SU-DHL-6 (cell line): ENCODE measurements around the gene ANXA1.

Experiments used
- H2AFZ ChIP-seq: fragments of 200-600 bp; sonication (generic); 2 replicates; pipeline ENCODE4 v1.6.1; 2014; ENCODE audit warnings: low read depth, mild to moderate bottlenecking, moderate library complexity, mixed read lengths, antibody characterized with exemption, low read length; ENCODE audit not compliant: severe bottlenecking
- H3F3A ChIP-seq: fragments of 200-600 bp; shearing (Covaris generic); 2 replicates; pipeline ENCODE4 v1.6.0; 2016; ENCODE audit warnings: antibody characterized with exemption, mild to moderate bottlenecking; ENCODE audit not compliant: insufficient read depth
- H3K27ac ChIP-seq: fragments of 200-600 bp; sonication (generic); 2 replicates; pipeline ENCODE4 v1.5.1; 2016; ENCODE audit warnings: low read depth, mild to moderate bottlenecking, low read length, moderate library complexity, mixed read lengths
- H3K27me3 ChIP-seq: fragments of 200-600 bp; sonication (generic), shearing (Covaris generic); 2 replicates; pipeline ENCODE4 v1.6.0; 2014; ENCODE audit warnings: mild to moderate bottlenecking, low read length
- H3K36me3 ChIP-seq: fragments of 200-600 bp; sonication (generic); 2 replicates; pipeline ENCODE4 v1.6.1; 2014; ENCODE audit warnings: mild to moderate bottlenecking, low read length, mixed read lengths
- H3K4me2 ChIP-seq: fragments of 300-600, 200-600 bp; shearing (Covaris generic), sonication (generic); 2 replicates; pipeline ENCODE4 v1.6.0; 2014; ENCODE audit warnings: low read length, low read depth, mild to moderate bottlenecking; ENCODE audit not compliant: poor library complexity, severe bottlenecking
- H3K4me3 ChIP-seq: fragments of 200-600 bp; sonication (generic); 2 replicates; pipeline ENCODE4 v1.5.1; 2014; ENCODE audit warnings: antibody characterized with exemption, low read length, mild to moderate bottlenecking, mixed read lengths; ENCODE audit not compliant: insufficient read depth, poor library complexity, severe bottlenecking
- H3K79me2 ChIP-seq: fragments of 200-600 bp; sonication (generic); 2 replicates; pipeline ENCODE4 v1.6.1; 2014; ENCODE audit warnings: mild to moderate bottlenecking, low read length, moderate library complexity; ENCODE audit not compliant: insufficient read depth
- H3K9ac ChIP-seq: fragments of 200-600 bp; sonication (generic); 2 replicates; pipeline ENCODE4 v1.7.0; 2014; ENCODE audit warnings: mild to moderate bottlenecking, low read length
- H3K9me2 ChIP-seq: fragments of 200-600 bp; sonication (generic); replicated peaks from 2 replicates; pipeline ENCODE4 v1.6.1; 2014; ENCODE audit warnings: low read length; ENCODE audit not compliant: insufficient read depth
- H3K9me3 ChIP-seq: fragments of 200-600 bp; sonication (generic); 2 replicates; pipeline ENCODE4 v1.6.1; 2014; ENCODE audit warnings: low read length, mixed read lengths; ENCODE audit not compliant: insufficient read depth
- H4K20me1 ChIP-seq: fragments of 200-600 bp; sonication (generic); 2 replicates; pipeline ENCODE4 v1.6.1; 2014; ENCODE audit warnings: low read depth, mild to moderate bottlenecking, antibody characterized with exemption, low read length, moderate library complexity, mixed read lengths
- EZH2phosphoT487 ChIP-seq: fragments of 200-600 bp; sonication (generic), shearing (Covaris generic); conservative IDR thresholded peaks from 2 replicates; pipeline ENCODE4 v1.6.1; 2018; ENCODE audit warnings: mild to moderate bottlenecking, antibody characterized with exemption, low read length, moderate library complexity, mixed read lengths
- TF ChIP-seq, protein P1 (sequence below): fragments of 200-600 bp; sonication (generic); IDR thresholded peaks from one replicate; pipeline ENCODE4 v1.5.1; 2017; ENCODE audit warnings: antibody characterized with exemption, mild to moderate bottlenecking, low read length, moderate library complexity; ENCODE audit not compliant: insufficient read depth, poor library complexity, severe bottlenecking

Gene ANXA1

DNA sequence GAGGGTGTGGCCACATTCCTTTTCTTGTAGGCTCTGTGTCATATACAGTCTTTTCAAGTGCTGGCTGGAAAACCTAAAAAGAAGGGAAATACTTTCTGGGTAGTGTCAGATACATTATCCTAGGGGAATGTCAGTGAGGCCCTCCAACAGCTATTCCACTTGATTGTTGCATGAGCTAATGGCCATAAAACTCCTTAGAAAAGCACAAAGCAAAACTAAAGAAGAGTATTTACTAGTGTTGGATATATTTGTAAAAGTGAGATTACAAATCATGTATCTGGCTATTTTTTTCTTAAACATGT is 829 bp downstream of the ANXA1 start:
- no peak overlapping the region for H3K4me3 ChIP-seq
- no peak overlapping the region for H3K27ac ChIP-seq
- no peaks in the 10 kb centered on the region for H3K79me2 ChIP-seq

DNA sequence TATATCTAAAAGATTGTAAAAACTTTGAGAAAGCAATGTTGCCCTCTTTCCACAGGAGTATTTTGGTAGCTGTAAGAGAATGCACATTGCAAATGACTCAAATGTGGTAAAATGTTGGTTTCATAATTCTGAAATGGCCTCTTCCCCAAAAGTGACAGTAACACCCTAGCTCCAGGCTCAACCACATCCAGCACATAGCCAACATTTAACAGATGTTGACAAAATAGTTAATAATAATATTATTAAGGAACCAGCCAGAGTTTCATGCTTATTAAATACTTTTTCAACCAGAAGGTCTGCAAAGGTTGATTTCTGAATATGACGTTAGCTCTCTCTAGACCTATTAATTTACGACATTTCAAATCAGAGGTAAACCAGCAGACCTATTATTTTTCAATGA is 1.3 kb downstream of the ANXA1 start:
- Histone ChIP-seq H3K9ac (no peak overlapping the region), H4K20me1 (no peaks in the 10 kb centered on the region), H3K9me2 (no peaks in the 10 kb centered on the region), H2AFZ (no peak overlapping the region), H3K9me3 (no peaks in the 10 kb centered on the region), H3K4me2 (no peak overlapping the region), H3K4me3 (no peak overlapping the region), H3K27me3 (no peaks in the 10 kb centered on the region), H3F3A (no peaks in the 10 kb centered on the region), H3K79me2 (no peaks in the 10 kb centered on the region), H3K27ac (no peak overlapping the region), H3K36me3 (no peaks in the 10 kb centered on the region)
- no peak for TF ChIP-seq EZH2phosphoT487
- TF ChIP-seq, protein P1, sequence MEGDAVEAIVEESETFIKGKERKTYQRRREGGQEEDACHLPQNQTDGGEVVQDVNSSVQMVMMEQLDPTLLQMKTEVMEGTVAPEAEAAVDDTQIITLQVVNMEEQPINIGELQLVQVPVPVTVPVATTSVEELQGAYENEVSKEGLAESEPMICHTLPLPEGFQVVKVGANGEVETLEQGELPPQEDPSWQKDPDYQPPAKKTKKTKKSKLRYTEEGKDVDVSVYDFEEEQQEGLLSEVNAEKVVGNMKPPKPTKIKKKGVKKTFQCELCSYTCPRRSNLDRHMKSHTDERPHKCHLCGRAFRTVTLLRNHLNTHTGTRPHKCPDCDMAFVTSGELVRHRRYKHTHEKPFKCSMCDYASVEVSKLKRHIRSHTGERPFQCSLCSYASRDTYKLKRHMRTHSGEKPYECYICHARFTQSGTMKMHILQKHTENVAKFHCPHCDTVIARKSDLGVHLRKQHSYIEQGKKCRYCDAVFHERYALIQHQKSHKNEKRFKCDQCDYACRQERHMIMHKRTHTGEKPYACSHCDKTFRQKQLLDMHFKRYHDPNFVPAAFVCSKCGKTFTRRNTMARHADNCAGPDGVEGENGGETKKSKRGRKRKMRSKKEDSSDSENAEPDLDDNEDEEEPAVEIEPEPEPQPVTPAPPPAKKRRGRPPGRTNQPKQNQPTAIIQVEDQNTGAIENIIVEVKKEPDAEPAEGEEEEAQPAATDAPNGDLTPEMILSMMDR, result no peak

More for the DNA sequence above, 829 bp downstream of the ANXA1 start:
- no peaks in the 10 kb centered on the region for H3K9me2 ChIP-seq
- H3K27me3 ChIP-seq, result no peaks in the 10 kb centered on the region
- no peaks in the 10 kb centered on the region for H3K36me3 ChIP-seq
- no peaks in the 10 kb centered on the region for H3F3A ChIP-seq
- H3K9me3 ChIP-seq, result no peaks in the 10 kb centered on the region
- no peaks in the 10 kb centered on the region for H4K20me1 ChIP-seq
- TF ChIP-seq, protein P1, result no peak
- no peak for TF ChIP-seq EZH2phosphoT487
- no peak overlapping the region for H3K4me2 ChIP-seq
- H2AFZ ChIP-seq, result no peak overlapping the region
- no peak overlapping the region for H3K9ac ChIP-seq

DNA sequence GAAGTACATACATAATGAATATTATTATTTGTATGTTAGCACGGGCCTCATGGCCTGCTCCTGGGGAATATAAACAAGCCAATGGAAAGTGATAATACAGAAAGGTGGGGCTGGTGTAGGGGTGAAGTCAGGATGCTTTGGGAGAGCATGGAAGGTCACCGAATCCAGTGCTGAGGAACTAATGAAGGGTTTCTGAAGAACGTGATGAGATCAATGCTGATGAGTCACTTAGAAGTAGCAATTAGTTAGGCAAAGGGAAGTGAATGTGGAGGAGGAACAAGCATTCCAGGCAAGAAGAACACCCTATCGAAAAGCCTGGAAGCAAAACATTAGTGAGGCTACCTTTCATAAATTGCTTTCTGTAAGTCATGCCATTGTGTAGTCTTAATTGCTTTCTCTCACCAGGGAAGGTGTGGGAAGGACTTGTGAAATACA is 2.1 kb downstream of the ANXA1 start:
- TF ChIP-seq, protein P1, result no peak
- TF ChIP-seq EZH2phosphoT487, result no peak
- no peaks in the 10 kb centered on the region for H3K9me3 ChIP-seq
- H2AFZ ChIP-seq, result no peak overlapping the region
- H3K9me2 ChIP-seq, result no peaks in the 10 kb centered on the region
- H3K27ac ChIP-seq, result no peak overlapping the region
- no peaks in the 10 kb centered on the region for H3F3A ChIP-seq
- no peaks in the 10 kb centered on the region for H3K36me3 ChIP-seq
- H3K9ac ChIP-seq, result no peak overlapping the region
- H3K4me2 ChIP-seq, result no peak overlapping the region
- H3K79me2 ChIP-seq, result no peaks in the 10 kb centered on the region
- no peaks in the 10 kb centered on the region for H4K20me1 ChIP-seq
- H3K27me3 ChIP-seq, result no peaks in the 10 kb centered on the region
- H3K4me3 ChIP-seq, result no peak overlapping the region

DNA sequence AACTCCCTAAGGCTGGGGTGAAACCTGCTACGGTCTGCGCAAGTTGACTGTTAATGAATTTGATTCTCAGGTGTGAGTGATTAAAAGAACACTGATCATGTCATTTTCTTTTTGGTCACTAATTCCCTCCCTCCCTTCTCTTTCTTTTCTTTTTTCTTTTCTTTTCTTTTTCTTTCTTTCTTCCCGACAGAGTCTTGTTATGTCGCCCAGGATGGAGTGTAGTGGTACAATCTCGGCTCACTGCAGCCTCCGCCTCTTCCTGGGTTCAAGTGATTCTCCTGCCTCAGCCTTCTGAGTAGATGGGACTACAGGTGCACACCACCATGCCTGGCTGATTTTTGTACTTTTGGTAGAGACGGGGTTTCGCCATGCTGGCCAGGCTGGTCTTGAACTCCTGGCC is 2.6 kb downstream of the ANXA1 start:
- Histone ChIP-seq H3K9ac (no peak overlapping the region), H3K36me3 (no peaks in the 10 kb centered on the region), H3K27me3 (no peaks in the 10 kb centered on the region), H3K9me3 (no peaks in the 10 kb centered on the region), H3F3A (no peaks in the 10 kb centered on the region), H3K27ac (no peak overlapping the region), H3K9me2 (no peaks in the 10 kb centered on the region), H3K4me3 (no peak overlapping the region), H2AFZ (no peak overlapping the region), H3K79me2 (no peaks in the 10 kb centered on the region), H4K20me1 (no peaks in the 10 kb centered on the region), H3K4me2 (no peak overlapping the region)
- TF ChIP-seq, protein P1, result no peak
- TF ChIP-seq EZH2phosphoT487, result no peak
